IMR-90 (cell line): ENCODE measurements around the gene CYP39A1.

Source experiments
- CEBPB ChIP-seq: IDR thresholded peaks from 2 replicates; pipeline ENCODE4 v1.6.1; 2012; ENCODE audit warnings: low read depth, low read length, improper control_type of control experiment
- CHD1 ChIP-seq: IDR thresholded peaks from 2 replicates; pipeline ENCODE4 v1.6.1; 2012; ENCODE audit warnings: low read depth, low read length, improper control_type of control experiment
- ELK1 ChIP-seq: fragments of 150-350 bp; IDR thresholded peaks from 2 replicates; pipeline ENCODE4 v1.6.1; 2016; ENCODE audit warnings: low read depth, mild to moderate bottlenecking, low read length, moderate library complexity, borderline replicate concordance
- MAFK ChIP-seq: IDR thresholded peaks from 2 replicates; pipeline ENCODE4 v1.6.1; 2012; ENCODE audit warnings: low read depth, low read length, improper control_type of control experiment
- MAZ ChIP-seq: IDR thresholded peaks from 2 replicates; pipeline ENCODE4 v1.6.1; 2012; ENCODE audit warnings: low read depth, mild to moderate bottlenecking, low read length, improper control_type of control experiment, moderate library complexity, borderline replicate concordance
- MXI1 ChIP-seq: IDR thresholded peaks from 2 replicates; pipeline ENCODE4 v1.6.1; 2012; ENCODE audit warnings: low read depth, mild to moderate bottlenecking, low read length, moderate library complexity, borderline replicate concordance
- POLR2A ChIP-seq: IDR thresholded peaks from 2 replicates; pipeline ENCODE4 v1.6.1; 2012; ENCODE audit warnings: mild to moderate bottlenecking, low read depth, low read length
- RAD21 ChIP-seq: IDR thresholded peaks from 2 replicates; pipeline ENCODE4 v1.6.1; 2012; ENCODE audit warnings: low read length, improper control_type of control experiment
- RCOR1 ChIP-seq: IDR thresholded peaks from 2 replicates; pipeline ENCODE4 v1.6.1; 2012; ENCODE audit warnings: mild to moderate bottlenecking, low read length, improper control_type of control experiment; ENCODE audit not compliant: insufficient replicate concordance
- RFX5 ChIP-seq: IDR thresholded peaks from 2 replicates; pipeline ENCODE4 v1.8.0; 2012; ENCODE audit warnings: low read depth, mild to moderate bottlenecking, low read length, moderate library complexity
- SMC3 ChIP-seq: fragments of 150-350 bp; IDR thresholded peaks from 2 replicates; pipeline ENCODE4 v1.6.1; 2016; ENCODE audit warnings: low read depth, mild to moderate bottlenecking, antibody characterized with exemption, low read length, moderate library complexity
- USF2 ChIP-seq: fragments of 150-350 bp; IDR thresholded peaks from 2 replicates; pipeline ENCODE4 v1.6.1; 2017; ENCODE audit warnings: mild to moderate bottlenecking, antibody characterized with exemption, low read length, low read depth
- TF ChIP-seq, protein P1 (sequence below): conservative IDR thresholded peaks from 2 replicates; pipeline ENCODE4 v1.5.1; 2012; ENCODE audit warnings: mild to moderate bottlenecking, low read depth, low read length, improper control_type of control experiment

DNA sequence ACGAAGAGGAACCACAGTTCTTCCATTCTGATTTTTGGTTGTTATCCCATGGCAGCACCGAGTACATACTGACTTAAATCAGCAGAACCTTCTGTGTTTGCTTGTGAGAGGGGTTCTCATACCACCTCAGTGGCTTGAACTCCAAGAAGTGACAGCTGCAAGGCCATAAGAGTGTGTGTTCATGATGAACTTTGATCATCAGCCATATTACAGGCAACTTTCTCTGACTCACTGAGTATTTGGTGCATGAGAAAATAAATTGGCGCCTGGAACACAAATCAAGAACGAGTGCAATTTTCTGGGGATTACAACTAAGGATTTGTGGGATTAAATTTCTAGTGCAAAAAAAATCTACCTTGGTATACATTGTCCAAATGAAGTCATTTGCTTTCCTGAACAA is 68.9 kb downstream of the CYP39A1 start:
- TF ChIP-seq POLR2A (no peak), RFX5 (no peak), MXI1 (no peak), CHD1 (no peak), MAZ (no peak), RCOR1 (no peak), ELK1 (no peak), SMC3 (no peak), CEBPB (no peak), MAFK (no peak), USF2 (no peak), RAD21 (no peak)
- TF ChIP-seq, protein P1, sequence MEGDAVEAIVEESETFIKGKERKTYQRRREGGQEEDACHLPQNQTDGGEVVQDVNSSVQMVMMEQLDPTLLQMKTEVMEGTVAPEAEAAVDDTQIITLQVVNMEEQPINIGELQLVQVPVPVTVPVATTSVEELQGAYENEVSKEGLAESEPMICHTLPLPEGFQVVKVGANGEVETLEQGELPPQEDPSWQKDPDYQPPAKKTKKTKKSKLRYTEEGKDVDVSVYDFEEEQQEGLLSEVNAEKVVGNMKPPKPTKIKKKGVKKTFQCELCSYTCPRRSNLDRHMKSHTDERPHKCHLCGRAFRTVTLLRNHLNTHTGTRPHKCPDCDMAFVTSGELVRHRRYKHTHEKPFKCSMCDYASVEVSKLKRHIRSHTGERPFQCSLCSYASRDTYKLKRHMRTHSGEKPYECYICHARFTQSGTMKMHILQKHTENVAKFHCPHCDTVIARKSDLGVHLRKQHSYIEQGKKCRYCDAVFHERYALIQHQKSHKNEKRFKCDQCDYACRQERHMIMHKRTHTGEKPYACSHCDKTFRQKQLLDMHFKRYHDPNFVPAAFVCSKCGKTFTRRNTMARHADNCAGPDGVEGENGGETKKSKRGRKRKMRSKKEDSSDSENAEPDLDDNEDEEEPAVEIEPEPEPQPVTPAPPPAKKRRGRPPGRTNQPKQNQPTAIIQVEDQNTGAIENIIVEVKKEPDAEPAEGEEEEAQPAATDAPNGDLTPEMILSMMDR, result no peak
